K562 (cell line): Measurements from ENCODE around the gene PAQR4. TPM values are rescaled to one million over a fixed set of nuclear protein-coding genes. Genes with fewer than 3 reads are reported as not detected.

ENCODE experiments used
- ARID3B ChIP-seq: fragments of 250-450 bp; sonication (Bioruptor Pico); IDR thresholded peaks from 2 replicates; pipeline ENCODE4 v1.4.0; 2020; ENCODE audit warnings: borderline replicate concordance
- BCOR ChIP-seq: fragments of 450-650 bp; IDR thresholded peaks from 2 replicates; pipeline ENCODE4 v1.6.1; 2016
- BHLHE40 ChIP-seq: IDR thresholded peaks from 2 replicates; pipeline ENCODE4 v1.6.1; 2011; ENCODE audit warnings: low read length, improper control_type of control experiment
- BRF2 ChIP-seq: IDR thresholded peaks from 3 replicates; pipeline ENCODE4 v1.6.1; 2011; ENCODE audit warnings: borderline replicate concordance, mild to moderate bottlenecking; ENCODE audit not compliant: insufficient read length, insufficient read depth
- CBX5 ChIP-seq: IDR thresholded peaks from 2 replicates; pipeline ENCODE4 v1.6.1; 2014; ENCODE audit warnings: low read depth, borderline replicate concordance
- FOXJ2 ChIP-seq: fragments of 200-800 bp; sonication (Bioruptor generic); IDR thresholded peaks from 2 replicates; pipeline ENCODE4 v1.6.1; 2016; ENCODE audit warnings: missing genetic modification characterization, missing compliant biosample characterization
- MTA1 ChIP-seq: fragments of 450-650 bp; IDR thresholded peaks from 2 replicates; pipeline ENCODE4 v1.6.1; 2017; ENCODE audit warnings: borderline replicate concordance
- POLR2H ChIP-seq: IDR thresholded peaks from 2 replicates; pipeline ENCODE4 v1.6.1; 2016; ENCODE audit warnings: missing genetic modification characterization, low read depth, mild to moderate bottlenecking, control low read depth, missing compliant biosample characterization, moderate library complexity
- SP2 ChIP-seq: IDR thresholded peaks from 2 replicates; pipeline ENCODE4 v1.6.1; 2011; ENCODE audit warnings: mild to moderate bottlenecking, low read depth, low read length, moderate library complexity; ENCODE audit not compliant: poor library complexity, severe bottlenecking; ENCODE audit errors: extremely low read depth
- ZBTB40 ChIP-seq, 2 experiments: fragments of 450-650 bp in 1 of 2; sonication (generic) in 1 of 2; formaldehyde crosslinking in 1 of 2; IDR thresholded peaks; 2 replicates each; pipeline versions ENCODE4 v1.7.1 to v1.9.0; 2016 to 2022; ENCODE audit warnings: inconsistent platforms in 1 of 2, mild to moderate bottlenecking in 1 of 2, missing genetic modification reagents in 1 of 2
- ZNF280A ChIP-seq: fragments of 450-650 bp; IDR thresholded peaks from 2 replicates; pipeline ENCODE4 v1.6.1; 2018; ENCODE audit warnings: mild to moderate bottlenecking, low read depth; ENCODE audit not compliant: partially characterized antibody
- ZNF384 ChIP-seq: IDR thresholded peaks from 2 replicates; pipeline ENCODE4 v1.6.1; 2012; ENCODE audit warnings: low read depth, low read length, improper control_type of control experiment
- polyA plus RNA-seq, 8 experiments: library from polyadenylated mRNA; depleted of rRNA in 4 of 8; stranded (reverse) in 5 of 8; unstranded in 3 of 8; fragments of >200 nt; fragmentation: Nextera tagmentation in 2 of 8; fragmentation: Illumina TruSeq in 1 of 8; extraction: Ambion mirVana in 2 of 8; extraction: Trizol in 1 of 8; gene quantifications; 2 replicates each; pipeline versions ENCODE4 v1.2.1 to v1.2.3, GENCODE V29; 2011 to 2014; ENCODE audit warnings: inconsistent platforms in 1 of 8, missing spikeins in 1 of 8
- total RNA-seq, 7 experiments: library from RNA; depleted of rRNA in 6 of 7; stranded (reverse); fragments of >200 nt in 6 of 7; fragmentation: Illumina TruSeq in 2 of 7; extraction: Trizol in 2 of 7; gene quantifications; 2 replicates each; pipeline versions ENCODE4 v1.2.1 to v1.2.3, GENCODE V29; 2011 to 2021; ENCODE audit warnings: low replicate concordance in 1 of 7

PAQR4 gene
- total and polyA plus RNA-seq, 9 of the 15 experiments (the other 6 are each of a cell fraction or from before 2014, with no cell fraction given), result 0.62 to 40.4 (median 19.5) TPM

GRCh38 chr16:2981177-2981898 is 12.2 kb downstream of the PAQR4 start (continued):
- no peak for TF ChIP-seq ARID3B (CRISPR knock-in tag)
- TF ChIP-seq SP2, result no peak
- peak; percentile 67; the same call in 1 of the 2 replicates for TF ChIP-seq POLR2H (tag)
- no peak for TF ChIP-seq ZNF280A
- TF ChIP-seq MTA1, result peak; percentile 72; the same call in 1 of the 2 replicates
- TF ChIP-seq BHLHE40, result 0 out of 2 replicates have a peak, but pooled peaks have one; percentile 4
- no peak for TF ChIP-seq FOXJ2
- 0 out of 2 replicates have a peak, but pooled peaks have one; percentile 34 for TF ChIP-seq CBX5
- TF ChIP-seq ZNF384, result peak; percentile 88
- TF ChIP-seq ZBTB40 (IDR thresholded peaks at IDR 0.05), result 0 out of 2 replicates have a peak, but pooled peaks have one; percentile 19
- no peak for TF ChIP-seq ZBTB40 (CRISPR knock-in tag; IDR thresholded peaks at IDR 0.05)
- TF ChIP-seq BRF2, result no peak
- peak; percentile 92 for TF ChIP-seq BCOR
